Measurements from ENCODE around the gene STEAP4. TPM values are rescaled to one million over a fixed set of nuclear protein-coding genes. Genes with fewer than 3 reads are reported as not detected.
A peak's percentile ranks its signal among the peaks of the same experiment; 100 is the strongest.

Gene STEAP4
- polyA plus RNA-seq, 1 donor (not counting 4 experiments of a cell fraction or from before 2014, with no cell fraction given): 2.0 TPM

DNA sequence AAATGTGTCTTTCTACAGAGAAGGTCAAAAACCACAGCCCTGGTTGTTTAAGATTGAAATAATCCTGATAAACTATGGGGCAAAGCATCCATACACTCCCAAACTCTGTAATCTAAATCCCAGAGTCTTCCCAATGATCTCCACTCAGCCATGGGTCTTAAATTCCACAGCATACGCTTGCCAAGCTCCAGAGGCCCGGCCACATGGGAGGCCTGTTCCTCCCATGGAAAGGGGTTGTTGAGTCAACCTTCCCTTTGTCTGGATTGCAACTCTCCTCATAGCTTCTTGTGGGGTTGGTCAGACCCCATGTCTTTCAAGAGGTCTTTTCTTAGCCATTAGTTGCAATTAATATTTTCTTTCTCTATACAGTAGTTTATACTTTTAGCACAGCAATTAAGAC is 718 bp upstream of the STEAP4 start:
- Histone ChIP-seq H3K9me1 (ENCODE audit: control insufficient read depth, extremely low read depth, insufficient read depth, low read length) (no peaks in the 10 kb centered on the region), H3K4me3 (ENCODE audit: control insufficient read depth in 2 of 3, extremely low read depth in 1 of 3, insufficient read depth in 2 of 3, low read depth in 1 of 3, low read length in 3 of 3) (no peak overlapping the region), H3K9ac (ENCODE audit: control insufficient read depth, extremely low read depth, insufficient read depth, low read length) (no peak overlapping the region), H4K20me1 (ENCODE audit: control insufficient read depth, extremely low read depth, insufficient read depth, low read length) (no peaks in the 10 kb centered on the region), H3K79me2 (ENCODE audit: control insufficient read depth, insufficient read depth, low read length) (no peaks in the 10 kb centered on the region), H2AFZ (ENCODE audit: control insufficient read depth, low read length) (no peak overlapping the region), H3K27me3 (ENCODE audit: control insufficient read depth, extremely low read depth, insufficient read depth, low read length) (no peaks in the 10 kb centered on the region), H3K36me3 (ENCODE audit: control insufficient read depth in 2 of 2, extremely low read depth in 1 of 2, insufficient read depth in 2 of 2, low read length in 2 of 2) (no peaks in the 10 kb centered on the region), H3K27ac (ENCODE audit: control insufficient read depth, insufficient read depth, low read length) (no peak overlapping the region), H3K4me2 (ENCODE audit: control insufficient read depth, extremely low read depth, insufficient read depth, low read depth, low read length) (peak overlapping the region; percentile 91), H3K9me3 (ENCODE audit: control insufficient read depth, low read depth, low read length) (no peaks in the 10 kb centered on the region), H3K4me1 (ENCODE audit: control insufficient read depth, extremely low read depth, insufficient read depth, low read length) (peaks cover 18% of the 10 kb centered on the region)
- DNase-seq (ENCODE audit: low read depth, low spot score) (no peak), FAIRE-seq (no peak)
- TF ChIP-seq, protein P1, sequence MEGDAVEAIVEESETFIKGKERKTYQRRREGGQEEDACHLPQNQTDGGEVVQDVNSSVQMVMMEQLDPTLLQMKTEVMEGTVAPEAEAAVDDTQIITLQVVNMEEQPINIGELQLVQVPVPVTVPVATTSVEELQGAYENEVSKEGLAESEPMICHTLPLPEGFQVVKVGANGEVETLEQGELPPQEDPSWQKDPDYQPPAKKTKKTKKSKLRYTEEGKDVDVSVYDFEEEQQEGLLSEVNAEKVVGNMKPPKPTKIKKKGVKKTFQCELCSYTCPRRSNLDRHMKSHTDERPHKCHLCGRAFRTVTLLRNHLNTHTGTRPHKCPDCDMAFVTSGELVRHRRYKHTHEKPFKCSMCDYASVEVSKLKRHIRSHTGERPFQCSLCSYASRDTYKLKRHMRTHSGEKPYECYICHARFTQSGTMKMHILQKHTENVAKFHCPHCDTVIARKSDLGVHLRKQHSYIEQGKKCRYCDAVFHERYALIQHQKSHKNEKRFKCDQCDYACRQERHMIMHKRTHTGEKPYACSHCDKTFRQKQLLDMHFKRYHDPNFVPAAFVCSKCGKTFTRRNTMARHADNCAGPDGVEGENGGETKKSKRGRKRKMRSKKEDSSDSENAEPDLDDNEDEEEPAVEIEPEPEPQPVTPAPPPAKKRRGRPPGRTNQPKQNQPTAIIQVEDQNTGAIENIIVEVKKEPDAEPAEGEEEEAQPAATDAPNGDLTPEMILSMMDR (optimal IDR thresholded peaks at IDR 0.05 in 1 of 3, IDR thresholded peaks at IDR 0.05 in 1 of 3, conservative IDR thresholded peaks at IDR 0.05 in 1 of 3; ENCODE audit: extremely low read depth in 1 of 3, insufficient read depth in 2 of 3, low read length in 3 of 3): no peak
- TF ChIP-seq EZH2 (IDR thresholded peaks at IDR 0.05; ENCODE audit: low read length): no peak
- dilution Hi-C loops (cut with MboI; ENCODE audit: extremely low pct_ligation_motif_present, low sequenced_read_pairs): no loop called here

DNA sequence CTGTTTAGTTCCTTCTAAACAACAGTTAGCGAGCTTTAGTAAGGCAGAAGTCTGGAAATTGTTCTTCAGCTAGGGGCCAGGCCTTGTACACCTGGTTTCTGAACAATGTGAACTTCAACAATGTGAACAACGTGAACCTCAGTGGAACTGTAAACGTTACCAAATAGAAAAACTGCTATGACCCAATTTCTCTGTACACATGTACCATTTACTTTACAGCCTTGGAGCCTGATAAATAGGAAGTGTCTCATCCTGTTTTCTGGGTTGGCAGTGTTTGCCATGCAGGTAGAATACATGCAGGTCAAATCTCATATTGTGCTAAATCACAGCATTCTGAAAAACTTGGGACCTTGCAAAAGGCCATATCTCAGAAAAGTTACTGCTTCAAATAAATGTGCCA is 1.6 kb downstream of the STEAP4 start:
- Histone ChIP-seq H3K9me3 (ENCODE audit: control insufficient read depth, low read depth, low read length) (no peaks in the 10 kb centered on the region), H4K20me1 (ENCODE audit: control insufficient read depth, extremely low read depth, insufficient read depth, low read length) (no peaks in the 10 kb centered on the region), H2AFZ (ENCODE audit: control insufficient read depth, low read length) (no peak overlapping the region), H3K9ac (ENCODE audit: control insufficient read depth, extremely low read depth, insufficient read depth, low read length) (no peak overlapping the region), H3K9me1 (ENCODE audit: control insufficient read depth, extremely low read depth, insufficient read depth, low read length) (no peaks in the 10 kb centered on the region), H3K27me3 (ENCODE audit: control insufficient read depth, extremely low read depth, insufficient read depth, low read length) (no peaks in the 10 kb centered on the region), H3K27ac (ENCODE audit: control insufficient read depth, insufficient read depth, low read length) (no peak overlapping the region), H3K36me3 (ENCODE audit: control insufficient read depth in 2 of 2, extremely low read depth in 1 of 2, insufficient read depth in 2 of 2, low read length in 2 of 2) (no peaks in the 10 kb centered on the region), H3K4me3 (ENCODE audit: control insufficient read depth in 2 of 3, extremely low read depth in 1 of 3, insufficient read depth in 2 of 3, low read depth in 1 of 3, low read length in 3 of 3) (no peak overlapping the region), H3K4me2 (ENCODE audit: control insufficient read depth, extremely low read depth, insufficient read depth, low read depth, low read length) (no peak overlapping the region), H3K4me1 (ENCODE audit: control insufficient read depth, extremely low read depth, insufficient read depth, low read length) (peaks cover 10% of the 10 kb centered on the region), H3K79me2 (ENCODE audit: control insufficient read depth, insufficient read depth, low read length) (no peaks in the 10 kb centered on the region)
- dilution Hi-C loops (cut with MboI; ENCODE audit: extremely low pct_ligation_motif_present, low sequenced_read_pairs): no loop called here
- no peak for TF ChIP-seq EZH2 (IDR thresholded peaks at IDR 0.05; ENCODE audit: low read length)
- TF ChIP-seq, protein P1 (optimal IDR thresholded peaks at IDR 0.05 in 1 of 3, IDR thresholded peaks at IDR 0.05 in 1 of 3, conservative IDR thresholded peaks at IDR 0.05 in 1 of 3; ENCODE audit: extremely low read depth in 1 of 3, insufficient read depth in 2 of 3, low read length in 3 of 3): no peak
- no peak for DNase-seq (ENCODE audit: low read depth, low spot score)
- no peak for FAIRE-seq

All from keratinocyte (primary cell).